ENCODE measurements around the gene NR2F1. TPM values are rescaled to one million over a fixed set of nuclear protein-coding genes. Genes with fewer than 3 reads are reported as not detected.

Gene NR2F1
- not detected in 2 replicates for total RNA-seq (2021)
- long read RNA-seq: 0 reads

DNA sequence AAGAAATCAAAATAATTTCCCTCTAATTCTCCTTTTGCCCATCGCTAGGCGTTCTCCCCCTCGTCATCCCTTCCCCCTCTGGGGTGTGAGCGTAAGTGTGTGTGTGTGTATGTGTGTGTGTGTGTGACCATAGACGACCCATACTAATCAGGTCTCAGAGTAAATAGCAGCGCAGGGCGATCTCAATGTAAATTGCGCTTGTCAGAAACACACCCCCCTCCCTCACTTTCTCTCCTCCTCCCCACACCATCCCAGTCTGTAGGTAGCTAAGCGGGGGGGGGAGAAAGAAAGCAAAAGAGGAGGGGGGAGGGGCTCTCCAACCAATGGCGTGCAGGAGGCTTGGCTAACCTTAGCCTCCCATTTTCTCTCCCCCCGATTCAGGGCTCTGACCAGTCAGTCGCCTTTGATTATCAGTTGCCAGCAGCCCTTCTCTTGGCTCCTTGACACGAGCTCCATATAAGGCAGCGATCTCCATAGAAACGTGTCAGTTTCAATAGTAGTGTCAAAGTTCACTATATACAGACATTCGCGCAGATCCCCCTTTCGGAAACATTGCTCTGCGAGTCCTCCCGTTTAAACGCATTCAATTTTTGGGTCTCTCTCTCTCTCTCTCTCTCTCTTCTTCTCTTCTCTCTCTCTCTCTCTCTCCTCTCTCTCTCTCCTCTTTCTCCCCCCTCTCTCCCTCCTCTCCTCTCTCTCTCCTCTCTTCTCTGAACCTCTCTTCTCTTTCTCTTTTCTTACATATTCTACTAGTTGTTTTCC is at the start of gene NR2F1:
Gene NR2F1, plus strand, starts transcription at position 546 of the 762 bp plus-strand sequence. CDS start 1,802 bp downstream, outside the sequence.
- peaks cover 2% of the 10 kb centered on the region; the same call in 1 of the 2 replicates for H3K4me1 ChIP-seq (ENCODE audit: insufficient read depth, low read length)
- no peak within 1 kb of the TSS for H4K8ac ChIP-seq (replicated peaks; ENCODE audit: insufficient read length, low read depth, low read length)
- no peak for TF ChIP-seq CTCF (conservative IDR thresholded peaks at IDR 0.05)
- H3K23ac ChIP-seq (ENCODE audit: insufficient read length, low read depth, low read length): no peak within 1 kb of the TSS
- H3K36me3 Mint-ChIP-seq (ENCODE audit: insufficient read depth in 1 of 3, low read depth in 3 of 3): no peaks in the 10 kb centered on the region; a peak in 1 of 7 replicates
- no peak within 1 kb of the TSS for H2BK20ac ChIP-seq (ENCODE audit: low read depth, low read length, poor library complexity, severe bottlenecking)
- peak; percentile 92 for DNase-seq
- H3T11ph ChIP-seq (ENCODE audit: low read length): no peak within 1 kb of the TSS
- H3K14ac ChIP-seq (ENCODE audit: insufficient read depth, low read length): no peak within 1 kb of the TSS
- H2BK12ac ChIP-seq (ENCODE audit: insufficient read length, low read depth, low read length): no peak within 1 kb of the TSS
- peak within 1 kb of the TSS; percentile 26 for H3K4me2 ChIP-seq (ENCODE audit: insufficient read depth, insufficient read length, low read length)
- H3K27me3 Mint-ChIP-seq (ENCODE audit: low read depth): peaks cover 33% of the 10 kb centered on the region
- H4K20me1 ChIP-seq (ENCODE audit: control insufficient read depth, insufficient read depth, insufficient read length): no peaks in the 10 kb centered on the region
- peak within 1 kb of the TSS in 1 of 2 experiments; percentile 46; a peak in 4 of 5 replicates for H3K4me3 Mint-ChIP-seq
- no peak within 1 kb of the TSS for H2BK15ac ChIP-seq (ENCODE audit: low read depth, low read length)
- no peak within 1 kb of the TSS for H3K4ac ChIP-seq (ENCODE audit: low read depth, low read length)
- WGBS (ENCODE audit: extremely low coverage, insufficient read length, low lambda C conversion rate): no CpG with 5 or more reads among the region's 21 CpGs
- no peaks in the 10 kb centered on the region for H3K9me3 ChIP-seq (ENCODE audit: control insufficient read depth, low read depth, low read length)
- no peak within 1 kb of the TSS for H2BK5ac ChIP-seq (ENCODE audit: insufficient read length, low read length)
- H3K27ac ChIP-seq (ENCODE audit: insufficient read length, low read depth, low read length): no peak within 1 kb of the TSS
- peaks cover 18 to 33% of the 10 kb centered on the region in 2 experiments for H3K4me1 Mint-ChIP-seq
- H3K23me2 ChIP-seq (ENCODE audit: insufficient read length, low read depth, low read length, poor library complexity, severe bottlenecking): peaks cover 12% of the 10 kb centered on the region
- H2AFZ ChIP-seq (ENCODE audit: low read length): no peak within 1 kb of the TSS
- no peak within 1 kb of the TSS for H2BK120ac ChIP-seq (ENCODE audit: low read depth, low read length, poor library complexity, severe bottlenecking)
- H3K56ac ChIP-seq (ENCODE audit: insufficient read length, low read depth, low read length): no peak within 1 kb of the TSS
- no peaks in the 10 kb centered on the region for H3K79me2 ChIP-seq (ENCODE audit: insufficient read depth, low read length)
- H3K18ac ChIP-seq (ENCODE audit: insufficient read length, low read depth, low read length): no peak within 1 kb of the TSS
- no peak within 1 kb of the TSS for H4K91ac ChIP-seq (ENCODE audit: insufficient read length, low read depth, low read length)
- H2AK5ac ChIP-seq (ENCODE audit: insufficient read length, low read length): no peak within 1 kb of the TSS
- peaks cover 0 to 7% of the 10 kb centered on the region in 2 experiments; a peak in 3 of 5 replicates for H3K9me3 Mint-ChIP-seq
- H3K27ac Mint-ChIP-seq: no peak within 1 kb of the TSS
- H3K9ac ChIP-seq (ENCODE audit: extremely low read depth, insufficient read length, low read length): no peak within 1 kb of the TSS
- H4K5ac ChIP-seq (ENCODE audit: insufficient read length, low read depth, low read length): no peak within 1 kb of the TSS
- no peaks in the 10 kb centered on the region for H3K79me1 ChIP-seq (ENCODE audit: insufficient read depth, low read depth, low read length, poor library complexity, severe bottlenecking)
- peaks cover 69% of the 10 kb centered on the region for H3K27me3 ChIP-seq (ENCODE audit: insufficient read depth, low read length)
